Cardiac fibroblast (primary cell): Measurements from ENCODE around the gene ENOX1.

ENCODE experiments used
- DNase-seq, 2 donors: peaks; one replicate each; pipeline versions ENCODE4 v3.0.0 to v3.0.0-alpha.2; 2010; ENCODE audit warnings: low read depth in 2 of 2
- H3K4me3 ChIP-seq, 2 donors: replicated peaks in 1 of 2; 1 replicate in 1 of 2; 2 replicates in 1 of 2; pipeline ENCODE4 v1.5.1; 2011; ENCODE audit warnings: low read depth in 2 of 2, low read length in 2 of 2, mild to moderate bottlenecking in 2 of 2, moderate library complexity in 1 of 2
- CTCF ChIP-seq: IDR thresholded peaks from one replicate; pipeline ENCODE4 v1.5.1; 2011; ENCODE audit warnings: low read depth, mild to moderate bottlenecking, low read length, inconsistent platforms

The ENOX1 gene

DNA sequence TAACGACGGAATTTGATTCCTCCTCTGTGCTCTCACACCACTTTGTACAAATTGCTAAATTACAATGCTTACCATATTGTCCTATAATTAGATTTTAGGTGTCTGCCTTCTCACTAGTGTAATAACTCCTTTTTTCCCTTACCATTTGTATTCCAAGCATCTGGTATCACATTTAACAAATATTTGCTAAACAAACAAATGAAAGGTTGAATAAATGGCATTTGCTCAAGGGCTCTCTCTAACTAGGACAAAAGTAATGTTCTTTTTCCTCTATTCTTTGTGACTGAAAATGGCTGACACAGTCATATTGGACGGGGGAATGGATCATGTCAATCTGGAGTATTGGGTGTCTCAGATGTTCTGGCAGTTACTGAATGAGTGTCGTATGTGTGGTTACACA lies 99.7 kb downstream of the ENOX1 start:
- no peak for TF ChIP-seq CTCF
- no peak overlapping the region for H3K4me3 ChIP-seq
- DNase-seq = no peak

DNA sequence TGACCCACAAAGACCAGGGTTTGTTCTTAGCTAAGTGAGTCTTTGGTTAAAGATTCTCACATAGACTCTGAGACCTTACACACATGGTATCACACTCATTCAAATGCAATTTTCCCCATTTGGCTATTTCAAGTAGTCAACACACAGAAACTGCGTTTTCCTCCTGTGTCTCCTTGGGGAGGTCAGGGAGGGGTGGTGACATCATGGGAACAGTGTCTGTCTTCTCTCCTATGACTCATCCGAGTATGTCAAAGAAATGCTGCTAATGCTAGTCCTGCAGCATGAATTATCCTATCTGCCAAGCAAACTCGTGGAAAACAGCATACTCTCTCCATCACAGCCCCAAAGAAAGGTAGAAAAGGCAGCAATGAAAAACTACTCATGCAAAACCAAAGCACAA lies 100.2 kb downstream of the ENOX1 start:
- TF ChIP-seq CTCF = no peak
- H3K4me3 ChIP-seq = no peak overlapping the region
- DNase-seq = peak; percentile 77 to 98

GRCh38 chr13:43684963-43685725 lies 101.6 kb downstream of the ENOX1 start:
- no peak overlapping the region for H3K4me3 ChIP-seq
- DNase-seq = no peak
- no peak for TF ChIP-seq CTCF

DNA sequence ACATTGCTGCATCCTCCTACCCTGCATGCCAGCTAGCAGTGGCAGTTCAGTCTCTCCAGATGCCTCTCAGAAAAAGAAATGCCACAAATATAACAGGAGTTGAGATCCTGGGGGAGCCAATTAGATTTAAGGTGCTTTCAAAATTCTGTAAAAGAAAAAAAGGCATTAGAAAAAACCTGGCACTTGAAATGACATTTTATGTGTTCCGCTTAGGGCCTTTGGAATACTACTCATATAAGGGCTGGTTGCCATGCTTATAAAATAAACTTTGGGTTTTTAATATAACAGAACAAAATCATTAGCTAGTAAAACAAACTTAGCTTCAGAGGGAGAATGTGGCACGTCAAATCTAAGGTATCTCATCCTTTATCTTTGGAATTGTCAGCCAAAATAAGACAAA lies 104.1 kb downstream of the ENOX1 start:
- no peak for TF ChIP-seq CTCF
- no peak for DNase-seq

DNA sequence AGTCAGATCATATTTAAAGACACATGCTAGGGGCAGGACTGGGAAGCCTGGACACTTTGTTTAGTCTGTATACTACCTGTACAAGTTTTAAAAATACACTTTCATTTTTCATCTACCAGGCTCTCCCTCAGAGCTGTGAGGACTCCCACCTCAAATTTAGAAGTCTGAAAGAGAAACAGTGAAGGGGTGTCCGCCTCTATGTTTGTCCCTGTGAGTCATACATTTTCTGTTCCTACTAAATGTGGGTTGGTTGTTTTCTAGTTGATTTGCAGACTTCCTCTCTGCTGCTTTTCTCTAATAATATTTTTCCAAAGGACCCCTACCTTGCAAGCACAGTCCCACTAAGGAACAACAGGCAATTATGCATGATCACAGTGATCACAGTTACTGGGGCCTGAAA lies 110.5 kb downstream of the ENOX1 start:
- DNase-seq = peak in 1 of 2 donors; percentile 18
- TF ChIP-seq CTCF = no peak
- H3K4me3 ChIP-seq = no peak overlapping the region

More for the DNA sequence above, 104.1 kb downstream of the ENOX1 start:
- no peak overlapping the region for H3K4me3 ChIP-seq

- TF ChIP-seq CTCF = no peak
- no peak for DNase-seq
- no peak overlapping the region for H3K4me3 ChIP-seq
These were observed 111.2 kb downstream of the ENOX1 start for GRCh38 chr13:43675577-43675976.

DNA sequence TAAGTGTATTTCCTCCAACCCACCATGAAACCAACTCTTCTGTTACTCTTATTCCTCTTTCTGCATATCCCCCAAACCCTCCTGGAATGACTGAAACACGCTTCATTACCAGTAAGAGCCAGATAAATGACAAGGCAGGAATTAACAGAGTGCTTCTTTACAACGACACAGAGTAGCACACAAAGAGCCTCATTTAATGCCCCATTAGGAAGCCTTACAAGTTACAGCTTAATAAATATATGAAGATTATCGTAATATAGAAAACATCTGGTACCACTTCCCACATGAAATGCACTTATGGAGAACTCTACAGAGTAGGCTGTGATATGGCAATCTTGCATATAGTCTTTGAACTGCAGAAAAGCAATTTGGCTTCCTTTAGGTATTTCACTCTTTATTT lies 116.8 kb downstream of the ENOX1 start:
- no peak for TF ChIP-seq CTCF
- no peak overlapping the region for H3K4me3 ChIP-seq
- DNase-seq = no peak
